Brain pericyte (primary cell): Measurements from ENCODE around the gene MRPL14.

Experiments
- DNase-seq: peaks from one replicate; pipeline ENCODE4 v3.0.0-alpha.2; 2012; ENCODE audit warnings: low read depth, low spot score

Gene MRPL14

DNA sequence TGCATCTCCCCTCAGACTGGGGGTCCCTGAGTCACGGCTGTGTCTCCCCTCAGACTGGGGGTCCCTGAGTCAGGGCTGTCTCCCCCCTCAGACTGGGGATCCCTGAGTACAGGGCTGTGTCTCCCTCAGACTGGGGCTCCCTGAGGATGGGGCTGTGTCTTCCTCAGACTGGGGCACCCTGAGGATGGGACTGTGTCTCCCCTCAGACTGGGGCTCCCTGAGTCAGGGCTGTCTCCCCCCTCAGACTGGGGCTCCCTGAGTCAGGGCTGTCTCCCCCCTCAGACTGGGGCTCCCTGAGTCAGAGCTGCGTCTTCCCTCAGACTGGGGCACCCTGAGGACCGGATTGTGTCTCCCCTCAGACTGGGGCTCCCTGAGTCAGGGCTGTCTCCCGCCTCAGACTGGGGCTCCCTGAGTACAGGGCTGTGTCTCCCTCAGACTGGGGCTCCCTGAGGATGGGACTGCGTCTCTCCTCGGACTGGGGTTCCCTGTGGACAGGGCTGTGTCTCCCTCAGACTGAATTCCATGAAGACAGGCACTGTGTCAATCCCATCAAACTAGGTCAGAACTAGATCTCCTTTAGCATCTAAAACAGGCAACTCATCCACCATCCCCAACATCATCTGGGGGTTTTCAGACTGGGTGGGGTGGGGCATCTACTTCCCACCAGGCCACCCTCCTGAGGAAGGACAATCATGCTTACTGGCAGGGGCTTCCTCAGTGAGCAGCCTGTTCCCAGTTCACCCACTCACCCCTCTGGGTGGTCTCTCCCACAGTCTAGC, 60.7 kb downstream of the MRPL14 start:
- no peak for DNase-seq

GRCh38 chr6:44065443-44066140, 61.7 kb downstream of the MRPL14 start:
- no peak for DNase-seq

DNA sequence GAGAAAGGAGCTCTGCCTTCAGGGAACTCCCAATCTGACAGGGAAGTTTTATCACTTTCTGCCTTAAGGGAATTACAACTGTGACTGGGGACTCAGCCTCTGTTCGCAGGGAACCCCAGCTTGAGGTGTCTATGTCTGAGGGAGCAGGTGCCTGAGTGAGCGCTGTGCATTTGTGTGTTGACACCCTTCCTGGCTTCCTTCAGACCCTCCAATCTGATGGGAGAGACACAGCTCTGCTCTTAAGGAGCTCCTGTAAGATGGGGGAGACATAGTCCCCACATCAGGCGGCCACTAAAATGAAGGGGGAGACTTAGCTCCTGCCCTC, 62.3 kb downstream of the MRPL14 start:
- DNase-seq = no peak

DNA sequence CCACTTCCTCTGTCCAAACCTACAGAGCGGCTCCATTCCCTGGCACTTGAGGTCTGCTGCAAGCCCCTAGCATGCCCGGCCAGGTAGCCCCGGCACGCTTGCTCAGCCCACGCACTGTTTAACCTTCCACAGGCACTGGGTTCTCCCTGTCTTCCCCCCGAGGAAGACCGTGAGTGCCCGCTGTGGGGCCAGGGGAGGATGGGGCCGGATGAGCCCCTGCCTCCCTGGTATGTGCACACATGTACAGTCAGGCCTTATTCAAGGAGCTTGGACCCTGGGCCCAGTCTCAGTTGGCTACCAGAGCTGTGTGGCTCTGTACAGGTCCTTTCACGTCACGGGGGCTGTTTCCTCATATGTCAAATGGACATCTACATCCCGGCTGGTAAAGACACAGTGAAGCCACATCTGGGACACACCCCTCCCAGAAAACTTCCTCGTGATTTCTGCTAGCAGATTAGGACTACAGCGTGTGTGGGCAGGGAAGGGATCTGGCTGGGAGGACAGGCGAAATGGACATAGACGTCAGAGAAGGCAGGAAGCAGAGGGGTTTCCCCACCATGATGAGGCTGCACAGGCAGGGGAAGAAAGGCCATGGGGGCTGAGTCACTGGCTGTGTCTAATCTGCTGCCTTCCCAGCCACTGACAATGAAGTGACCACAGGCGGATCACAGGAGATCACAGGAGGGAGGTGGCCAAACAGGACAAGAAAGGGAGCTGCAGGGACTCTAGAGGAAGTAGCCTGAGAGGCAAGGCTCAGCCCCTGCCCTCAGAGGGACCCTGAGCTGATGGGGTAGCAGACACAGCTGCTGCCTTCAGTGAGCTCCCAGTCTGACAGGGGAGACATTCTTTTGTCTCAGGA, 62.9 kb downstream of the MRPL14 start:
- DNase-seq = no peak

GRCh38 chr6:44063561-44064059, 63.6 kb downstream of the MRPL14 start:
- no peak for DNase-seq
